ENCODE results near the gene BORCS6.
A peak's percentile ranks its signal among the peaks of the same experiment; 100 is the strongest.
"Not testable (repeated sequence)": the region's sequence is repeated elsewhere in the genome, so short reads cannot be mapped to it uniquely, and the experiment has no call there.

Gene BORCS6

DNA sequence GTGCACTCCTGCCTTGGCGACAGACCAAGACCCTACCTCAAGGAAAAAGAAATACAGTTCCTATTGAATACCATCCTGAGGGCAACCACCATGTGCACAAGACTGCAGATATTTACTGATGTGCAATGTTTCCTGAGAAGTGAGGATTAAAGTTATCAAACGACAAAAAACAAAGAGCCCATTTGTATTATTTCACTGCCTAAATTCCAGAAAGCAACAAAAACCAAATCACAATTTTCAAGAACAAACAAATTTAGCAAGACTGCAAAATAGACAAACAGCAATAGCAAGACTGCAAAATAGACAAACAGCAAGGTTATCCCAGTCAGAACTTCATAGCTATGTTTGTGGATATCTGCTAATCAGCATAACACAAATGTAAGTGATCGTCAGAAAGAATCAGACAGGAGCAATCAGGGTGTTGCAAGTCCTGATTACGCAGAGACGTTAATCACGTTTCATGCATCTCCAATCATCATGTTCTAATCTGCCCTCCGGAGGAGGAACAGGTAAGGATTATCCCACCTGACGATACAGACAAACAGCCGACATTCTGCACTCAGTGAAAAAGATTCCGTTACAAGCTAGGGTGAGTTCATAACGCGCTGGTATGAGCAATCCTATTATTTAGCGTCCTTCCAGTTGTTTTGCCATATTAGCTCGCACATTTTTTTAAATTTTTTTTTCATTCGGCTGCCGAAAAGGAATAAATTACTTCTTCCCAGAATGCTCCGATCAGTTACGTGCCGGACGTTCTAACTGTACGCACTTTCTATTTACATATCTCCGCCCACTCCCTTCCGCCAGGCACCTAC lies 16.7 kb downstream of the BORCS6 start:
- peak; percentile 99 for DNase-seq (ENCODE audit: low spot score)

DNA sequence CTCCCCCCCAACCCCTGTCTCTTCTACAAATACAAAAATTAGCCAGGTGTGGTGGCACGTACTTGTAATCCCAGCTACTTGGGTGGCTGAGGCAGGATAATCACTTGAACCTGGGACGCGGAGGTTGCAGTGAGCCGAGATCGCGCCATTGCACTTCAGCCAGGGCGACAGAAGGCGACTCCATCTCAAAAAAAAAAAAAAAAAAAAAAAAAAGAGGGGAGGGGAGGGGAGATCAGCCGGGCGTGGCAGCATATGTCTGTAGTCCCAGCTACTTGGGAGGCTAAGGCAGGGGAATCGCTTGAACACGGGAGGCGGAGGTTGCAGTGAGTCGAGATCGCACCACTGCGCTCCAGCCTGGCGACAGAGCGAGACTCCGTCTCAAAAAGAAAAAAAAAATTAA lies 19.8 kb downstream of the BORCS6 start:
- not testable (repeated sequence) for DNase-seq (ENCODE audit: low spot score)

DNA sequence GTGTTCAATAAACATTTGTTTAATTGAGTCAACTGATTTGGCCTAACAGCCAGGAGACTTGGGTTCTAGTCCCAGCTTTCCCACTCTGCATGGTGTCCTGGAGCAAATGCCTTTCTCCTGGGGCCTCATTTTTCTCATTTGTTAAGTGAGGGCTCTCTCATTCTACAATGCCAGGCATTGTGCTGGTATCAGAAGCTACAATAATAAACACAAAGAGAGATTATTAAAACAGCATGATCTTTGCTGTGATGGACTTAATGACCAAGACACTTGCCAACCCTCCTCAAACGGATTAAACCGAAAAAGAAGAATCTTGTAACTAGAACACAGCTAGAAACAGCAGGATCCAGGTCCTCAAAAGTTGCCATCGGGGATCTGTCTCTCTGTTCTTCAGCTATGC lies 22.5 kb downstream of the BORCS6 start:
- DNase-seq (ENCODE audit: low spot score), result no peak

DNA sequence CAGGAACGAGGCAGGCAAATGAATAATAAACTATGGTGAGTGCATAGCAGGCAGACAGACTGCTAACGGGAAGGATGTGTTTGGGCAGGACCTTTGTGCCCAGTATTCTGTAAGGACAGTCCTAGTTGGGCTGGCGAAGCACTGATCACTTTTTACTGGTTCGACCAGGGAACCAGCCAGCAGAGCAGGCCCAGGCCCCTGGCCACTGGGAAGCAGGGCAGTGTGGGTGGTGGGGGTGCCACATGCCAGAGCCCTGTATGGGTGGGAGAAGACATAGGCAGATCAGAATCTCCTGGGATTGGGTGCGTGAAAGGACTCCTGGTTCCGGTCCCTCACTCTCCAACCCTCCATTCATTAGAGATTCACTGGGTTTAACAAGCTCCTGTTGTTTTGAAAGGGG lies 23.2 kb downstream of the BORCS6 start:
- DNase-seq (ENCODE audit: low spot score), result no peak

DNA sequence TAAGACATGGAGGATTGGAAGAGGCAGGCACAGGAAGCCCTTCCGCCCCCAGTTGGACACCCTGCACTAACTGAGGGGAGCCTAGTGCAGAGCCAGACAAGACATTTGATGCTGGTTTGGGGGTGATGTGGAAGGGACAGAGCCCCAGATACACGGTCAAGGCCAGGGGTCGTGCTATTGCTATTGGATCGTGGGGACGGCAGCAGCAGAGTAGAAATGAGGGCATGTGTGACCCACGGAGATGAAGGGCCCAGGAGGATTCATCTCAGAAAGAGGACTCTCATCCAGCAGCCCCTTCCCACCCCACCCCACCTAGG lies 25.2 kb downstream of the BORCS6 start:
- DNase-seq (ENCODE audit: low spot score), result no peak

DNA sequence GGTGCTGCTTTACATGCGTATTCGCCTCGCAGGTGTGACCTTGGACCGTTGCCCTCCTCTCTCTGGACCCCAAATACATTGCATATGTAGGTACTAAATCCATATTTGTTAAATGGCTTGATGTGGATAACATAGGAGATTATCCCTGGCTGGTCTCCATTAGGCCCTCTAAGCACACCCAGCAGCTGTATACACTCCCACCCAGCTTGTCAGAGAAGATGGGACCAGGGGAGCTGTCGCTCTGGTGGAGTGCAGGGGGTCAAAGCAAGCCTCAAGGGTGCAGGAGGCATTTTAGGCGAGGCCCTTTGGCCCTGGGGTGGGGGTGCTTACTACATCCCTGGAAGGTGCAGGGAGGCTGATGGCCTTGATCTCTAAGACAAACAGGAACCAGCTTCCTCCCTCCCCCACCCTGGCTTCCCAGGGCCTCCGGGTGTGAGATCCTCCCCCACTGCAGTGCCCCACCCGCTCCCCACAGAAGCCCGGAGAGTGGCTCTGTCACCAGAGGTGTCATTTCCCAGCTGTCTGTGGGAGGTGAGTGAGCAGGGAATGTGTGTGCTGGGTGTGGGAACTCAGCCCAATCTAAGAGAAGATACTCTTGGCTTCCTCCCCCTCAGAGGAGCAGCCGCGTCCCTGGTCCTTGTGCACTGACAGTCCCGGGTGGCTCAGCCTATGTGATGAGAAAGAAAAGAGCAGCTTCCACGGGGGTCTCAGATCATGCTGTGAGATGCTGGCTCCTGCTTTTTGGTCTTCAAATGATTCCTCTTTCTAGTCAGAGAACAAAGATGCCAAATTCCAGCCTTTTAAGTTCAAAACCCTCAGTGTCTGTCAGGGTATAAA lies 25.8 kb downstream of the BORCS6 start:
- peak; percentile 84 for DNase-seq (ENCODE audit: low spot score)

DNA sequence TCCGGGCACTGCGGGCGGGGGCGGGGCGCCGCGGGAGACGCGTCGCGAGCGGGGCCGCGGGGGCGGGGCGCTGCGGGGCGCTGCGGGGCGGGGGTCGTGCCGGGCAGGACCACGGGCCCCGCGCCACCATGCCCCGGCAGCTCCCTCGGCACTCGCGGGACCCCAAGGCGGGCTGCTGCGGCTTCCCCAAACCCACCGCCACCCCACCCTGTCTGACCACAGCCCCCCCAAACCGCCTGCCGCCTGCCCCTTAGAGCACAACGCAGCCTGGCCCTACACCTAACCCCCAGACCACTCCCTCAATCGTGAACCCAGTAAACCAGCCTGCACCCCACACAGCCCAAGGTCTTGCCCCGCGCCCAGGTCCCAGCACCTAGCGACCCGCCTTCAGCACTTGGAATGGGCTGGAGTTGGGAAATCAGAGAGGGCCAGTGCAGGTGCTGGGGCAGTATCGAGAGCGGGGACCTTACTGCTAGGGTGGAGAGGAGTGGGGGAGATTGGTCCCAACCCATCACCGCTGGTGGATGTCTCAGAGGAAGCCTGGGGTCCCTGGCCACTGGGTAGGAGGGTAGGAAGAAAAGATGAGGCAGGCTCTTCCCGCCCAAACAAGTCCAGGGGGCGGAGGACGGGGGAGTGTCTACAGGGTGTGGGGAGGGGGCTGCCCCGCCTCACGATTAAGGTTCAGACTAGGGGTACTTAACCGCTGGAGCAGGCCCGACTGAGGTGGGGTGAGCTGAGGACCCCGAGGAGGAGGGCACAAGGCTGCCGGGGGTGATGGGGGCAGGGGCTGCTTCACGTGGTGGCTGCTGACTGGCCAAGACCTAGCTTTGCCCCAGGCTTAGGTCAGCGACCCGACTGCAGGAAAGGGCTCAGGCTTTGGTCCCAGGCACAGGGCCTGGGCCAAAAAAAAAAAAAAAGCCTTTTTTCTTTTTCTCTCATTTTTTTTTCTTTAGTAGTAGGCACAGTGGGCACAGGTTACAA lies 26.7 kb downstream of the BORCS6 start:
- DNase-seq (ENCODE audit: low spot score), result no peak

DNA sequence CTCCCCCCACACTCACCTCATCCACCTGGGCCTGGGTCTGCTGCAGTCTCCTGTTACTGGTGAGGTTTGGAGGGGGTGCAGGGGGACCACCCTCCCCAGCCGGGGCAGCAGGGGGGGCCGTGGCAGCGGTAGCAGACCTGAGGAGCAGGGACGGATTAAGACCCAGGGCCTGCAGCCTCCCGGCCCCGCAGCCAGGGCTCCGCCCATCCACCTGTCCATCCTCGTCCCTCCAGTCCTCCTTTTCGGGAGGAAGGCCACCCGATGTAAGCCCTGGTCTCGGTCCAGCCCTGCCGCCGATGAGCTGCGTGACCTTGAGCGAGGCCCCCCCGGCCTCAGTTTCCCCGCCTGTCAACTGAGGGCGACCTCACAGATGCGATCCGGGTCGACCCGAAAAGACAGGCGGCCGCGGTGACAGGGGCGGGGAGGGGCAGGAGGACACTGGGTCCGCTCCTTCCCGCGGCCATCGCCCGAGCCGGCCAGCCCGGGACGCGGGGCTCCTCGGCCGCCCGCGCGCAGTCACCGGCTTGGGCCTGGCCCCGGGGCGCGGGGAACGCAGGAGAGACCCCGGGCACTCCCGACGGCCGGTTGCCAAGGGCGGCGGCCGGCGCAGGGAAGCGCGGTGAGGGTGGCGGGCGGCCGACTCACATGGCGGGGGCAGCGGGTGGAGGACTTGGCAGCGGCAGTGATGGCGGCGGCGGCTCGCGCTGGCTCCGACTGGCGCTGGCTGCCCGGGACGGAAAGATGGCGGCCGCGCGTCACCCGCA lies 27.6 kb downstream of the BORCS6 start, which contains the start of gene VAMP2:
VAMP2 (minus strand) TSS at position 716 of the 764 bp plus-strand sequence; CDS start at position 647, 69 bp downstream.
- DNase-seq (ENCODE audit: low spot score), result peak; percentile 56

DNA sequence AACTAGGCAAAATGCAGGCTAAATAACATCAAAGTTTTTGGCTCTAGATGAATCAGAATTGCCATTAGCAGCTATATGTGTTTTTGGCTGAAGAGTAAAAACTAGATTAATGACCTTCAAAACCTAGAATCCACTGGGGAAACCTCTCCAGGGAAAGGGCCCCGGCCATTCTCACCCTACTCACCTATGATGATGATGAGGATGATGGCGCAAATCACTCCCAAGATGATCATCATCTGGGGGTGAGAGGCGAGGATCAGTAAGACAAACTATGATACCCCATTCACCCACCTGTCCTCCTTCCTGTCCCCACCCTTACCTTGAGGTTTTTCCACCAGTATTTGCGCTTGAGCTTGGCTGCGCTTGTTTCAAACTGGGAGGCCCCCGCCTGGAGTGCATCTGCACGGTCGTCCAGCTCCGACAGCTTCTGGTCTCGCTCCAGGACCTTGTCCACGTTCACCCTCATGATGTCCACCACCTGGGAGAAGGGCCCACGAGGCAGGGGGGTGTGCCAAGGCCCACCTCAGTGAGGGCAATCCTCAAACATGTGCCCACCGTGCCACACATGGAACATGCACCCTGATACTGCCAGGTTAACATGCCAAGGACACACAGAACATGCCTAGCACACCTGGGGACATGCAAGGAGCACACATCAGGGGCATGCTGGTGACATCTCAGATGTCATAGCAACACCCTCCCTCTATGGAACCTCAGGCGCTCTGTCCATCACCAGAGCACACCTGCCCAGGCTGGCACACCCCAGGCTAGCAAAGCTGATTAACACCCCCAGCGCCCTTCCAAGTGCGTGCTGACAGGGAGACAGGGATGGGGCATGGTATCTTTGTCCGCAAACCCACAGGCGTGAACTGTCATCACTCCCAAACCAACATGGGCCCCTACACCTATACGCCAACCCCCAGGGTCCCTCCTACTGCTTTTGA lies 28.4 kb downstream of the BORCS6 start:
- no peak for DNase-seq (ENCODE audit: low spot score)

DNA sequence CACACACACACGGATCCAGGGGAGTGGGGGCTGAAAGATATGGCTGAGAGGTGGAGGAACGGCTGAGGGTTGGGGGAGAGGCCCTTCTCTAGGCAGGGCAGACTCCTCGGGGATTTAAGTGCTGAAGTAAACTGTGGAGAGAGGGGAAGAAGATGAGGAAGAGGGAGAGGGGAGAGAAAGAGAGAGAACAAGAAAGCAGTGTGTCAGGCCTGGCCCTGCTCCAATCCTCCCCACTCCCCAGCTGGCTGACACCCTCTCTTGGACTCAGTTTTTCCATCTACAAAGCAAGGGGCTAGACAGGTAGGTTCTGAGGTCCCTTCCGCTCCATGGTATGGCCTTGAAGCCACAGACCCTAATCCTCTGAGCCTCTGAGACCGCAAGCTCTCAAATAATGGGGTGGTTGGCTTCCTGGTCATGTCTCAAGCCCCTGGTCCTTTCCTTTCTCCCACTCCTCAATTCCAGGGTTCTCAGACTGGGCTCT lies 29.2 kb downstream of the BORCS6 start:
- DNase-seq (ENCODE audit: low spot score), result no peak

DNA sequence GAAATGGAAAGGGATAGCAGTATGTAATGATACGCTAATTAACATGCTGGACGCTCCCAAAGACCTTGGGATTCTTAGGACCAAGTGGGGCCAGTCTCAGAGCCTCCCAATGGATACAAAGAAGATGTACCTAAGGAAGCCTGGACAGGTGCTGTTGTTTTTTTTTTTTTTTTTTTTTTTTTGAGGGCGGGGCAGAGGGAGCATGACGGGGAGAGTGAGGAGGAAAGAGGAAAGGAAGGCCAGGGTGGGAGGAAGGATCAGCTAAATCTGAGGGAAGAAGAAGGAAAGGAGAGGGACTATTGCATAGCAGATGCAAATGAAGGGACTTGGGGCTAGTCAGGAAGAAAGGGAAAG lies 29.8 kb downstream of the BORCS6 start:
- DNase-seq (ENCODE audit: low spot score), result no peak

DNA sequence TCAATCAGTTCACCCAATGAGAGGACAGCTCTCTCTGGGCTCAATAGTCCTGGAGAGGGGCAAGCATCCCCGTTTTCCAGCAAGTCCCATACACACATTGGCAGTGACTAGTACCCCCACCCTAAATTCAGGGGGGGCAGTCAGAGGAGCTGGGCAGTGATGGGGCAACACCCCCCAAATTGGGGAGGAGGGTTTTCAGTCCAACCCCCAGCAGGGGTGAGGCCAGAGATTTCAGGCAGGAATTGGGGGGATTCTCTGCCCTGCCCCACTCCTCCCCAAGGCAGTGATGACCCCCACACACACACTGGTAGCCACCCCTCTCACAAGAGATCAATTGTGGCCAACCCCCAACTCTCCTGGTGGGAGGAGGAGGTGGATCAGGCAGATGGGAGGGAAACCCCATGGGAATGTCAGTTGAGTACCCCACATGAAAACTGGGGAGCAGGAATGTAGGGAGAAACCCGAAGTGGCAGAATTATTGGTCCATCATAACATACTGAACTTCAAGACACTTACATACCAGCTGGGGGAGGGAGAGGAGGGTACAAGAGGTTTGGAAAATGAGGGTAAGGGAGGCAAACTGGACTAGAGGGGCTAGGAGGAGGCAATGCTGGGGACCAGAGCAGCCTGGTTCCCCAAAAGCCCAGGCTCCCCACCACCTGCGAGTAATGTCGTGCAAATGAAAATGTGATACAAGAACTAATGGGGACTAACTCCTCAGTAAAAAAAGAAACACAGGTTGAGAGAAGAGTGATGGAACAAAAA lies 30.3 kb downstream of the BORCS6 start:
- no peak for DNase-seq (ENCODE audit: low spot score)

DNA sequence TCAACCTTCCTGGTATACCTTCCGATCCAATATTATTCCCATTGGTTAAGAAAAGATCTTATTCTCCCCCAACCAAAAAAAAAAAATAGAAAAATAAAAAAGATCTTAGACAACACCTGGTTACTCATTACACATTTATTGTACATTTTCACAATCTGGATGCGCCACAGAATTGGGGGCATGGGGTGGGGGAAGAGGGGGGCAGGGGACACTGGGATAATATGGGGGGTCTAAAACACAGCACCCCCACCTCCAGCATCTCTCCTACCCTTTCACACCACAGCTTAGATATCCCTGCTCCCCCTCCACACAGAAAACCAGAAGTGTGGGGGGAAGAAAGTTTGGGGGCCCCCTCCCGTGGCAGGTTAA lies 31.0 kb downstream of the BORCS6 start:
- DNase-seq (ENCODE audit: low spot score), result no peak

DNA sequence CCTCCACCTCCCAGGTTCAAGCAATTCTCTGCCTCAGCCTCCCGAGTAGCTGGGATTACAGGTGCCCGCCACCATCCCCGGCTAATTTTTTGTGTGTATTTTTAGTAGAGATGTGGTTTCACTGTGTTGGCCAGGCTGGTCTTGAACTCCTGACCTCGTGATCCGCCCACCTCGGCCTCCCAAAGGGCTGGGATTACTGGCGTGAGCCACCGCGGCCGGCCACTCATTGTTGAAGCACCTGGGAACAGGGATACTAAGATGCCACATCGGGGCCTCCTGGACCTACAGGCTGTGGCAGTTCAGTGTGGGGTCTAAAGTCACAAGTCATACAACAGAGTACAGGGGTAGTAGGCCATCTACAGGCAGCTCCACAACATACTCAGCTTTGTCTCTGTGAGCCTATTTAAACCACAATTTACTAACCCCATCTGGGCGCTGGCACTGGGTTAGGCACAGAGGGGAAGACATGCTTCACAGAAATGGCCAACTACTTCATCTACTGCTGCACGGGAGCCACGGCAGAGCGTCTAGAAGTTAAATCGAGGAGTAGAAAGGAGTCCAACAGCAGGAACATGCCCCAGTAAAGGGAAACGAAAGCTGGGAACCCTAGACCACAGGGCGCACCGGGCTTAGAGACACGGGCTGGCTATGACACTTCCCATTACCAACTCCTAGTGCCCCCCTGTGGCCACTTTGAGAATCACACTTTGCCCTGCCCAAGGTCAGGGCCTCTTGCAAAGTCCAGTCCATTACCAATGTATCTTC lies 31.5 kb downstream of the BORCS6 start:
- peak; percentile 85 for DNase-seq (ENCODE audit: low spot score)

DNA sequence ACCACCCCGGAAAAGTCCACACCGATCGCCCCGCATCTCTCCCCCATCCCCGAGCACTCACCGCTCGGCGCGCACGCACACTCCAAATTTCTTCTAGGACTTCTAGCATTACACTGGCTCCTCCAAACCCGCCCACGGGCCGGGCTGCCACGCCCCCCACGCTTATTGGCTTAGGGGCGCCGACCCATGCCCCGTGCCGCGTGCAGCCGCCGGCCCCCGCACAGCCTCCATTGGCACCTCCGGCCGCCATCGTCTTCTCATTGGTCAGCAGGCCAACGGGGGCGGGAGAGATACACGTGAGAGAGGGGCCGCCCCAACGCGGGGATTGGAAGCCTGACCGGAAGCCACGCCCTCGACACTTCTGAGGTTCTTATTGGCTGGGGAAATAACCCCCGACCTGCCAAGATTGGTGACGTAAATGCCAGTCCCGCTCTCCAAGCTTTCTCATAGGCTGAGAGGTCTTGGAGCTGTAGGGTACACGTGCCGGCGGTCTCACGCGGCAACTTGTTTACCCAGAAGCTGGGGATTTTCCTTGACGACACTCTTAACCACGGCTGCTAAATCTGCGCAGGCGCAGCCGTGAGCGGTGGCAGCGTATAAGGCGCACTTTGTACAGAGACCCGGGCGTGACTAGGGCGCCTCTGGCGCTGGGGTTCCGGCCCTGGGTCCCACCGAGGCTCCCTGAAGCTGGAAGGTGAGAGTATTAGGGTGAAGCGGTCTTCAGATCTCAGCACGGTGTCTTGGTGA lies 33.6 kb downstream of the BORCS6 start:
- DNase-seq (ENCODE audit: low spot score), result peak; percentile 100

DNA sequence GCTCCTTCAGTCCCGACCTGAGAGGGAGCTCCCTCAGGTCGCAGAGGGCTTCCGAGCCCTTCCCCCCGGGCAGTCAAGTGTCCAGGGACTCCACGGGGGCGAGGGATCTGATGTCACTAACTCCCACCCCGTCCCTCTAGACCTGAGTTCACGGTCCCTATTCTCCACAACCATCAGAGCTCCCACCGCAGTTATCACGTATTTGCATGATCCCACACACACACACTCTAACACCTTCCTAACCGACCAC lies 34.1 kb downstream of the BORCS6 start:
- no peak for DNase-seq (ENCODE audit: low spot score)

DNA sequence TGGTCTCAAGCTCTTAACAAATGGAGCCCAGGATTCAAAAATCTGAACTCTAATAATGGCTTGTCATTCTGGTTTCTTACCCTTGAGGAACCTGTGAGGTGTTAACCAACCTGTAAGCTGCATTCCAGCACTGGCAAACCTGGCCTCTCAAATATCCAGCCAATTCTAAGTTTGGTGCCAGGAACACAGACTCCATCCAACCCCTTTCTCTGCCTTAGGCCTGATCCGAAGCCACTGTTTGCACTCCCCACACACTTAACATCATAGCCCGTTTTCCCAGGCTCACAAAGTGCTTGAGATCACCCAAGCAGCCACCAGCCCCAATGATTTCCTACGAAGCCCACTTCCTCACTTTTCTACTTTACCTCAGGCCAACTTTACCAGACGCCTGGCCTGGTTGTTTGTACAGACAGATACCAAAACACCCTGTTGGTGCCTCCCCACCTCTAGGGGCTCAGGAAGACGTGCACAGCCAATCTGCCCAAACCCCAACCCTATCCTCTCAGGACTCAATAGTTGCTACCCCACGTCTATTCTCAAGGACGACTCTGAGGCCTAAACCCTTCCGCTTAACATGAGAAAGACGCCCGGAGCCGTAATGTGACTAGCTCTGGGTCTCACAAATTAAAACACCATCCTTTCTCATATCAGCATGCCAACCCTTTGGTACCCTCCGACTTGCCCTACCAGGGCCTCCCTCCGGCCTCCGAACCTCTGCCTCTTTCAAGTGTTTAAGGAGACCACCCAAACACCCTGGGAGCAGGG lies 34.6 kb downstream of the BORCS6 start:
- no peak for DNase-seq (ENCODE audit: low spot score)
